NCI-H510A treated with DMSO at 0.1 percent for 48 hours (cell line): ENCODE measurements around the gene ZMIZ2.
"Not testable (repeated sequence)": the region's sequence is repeated elsewhere in the genome, so short reads cannot be mapped to it uniquely, and the experiment has no call there.

Source experiments
- DNase-seq: peaks from one replicate; lab custom pipeline; 2025; lab: John Stamatoyannopoulos, UW

The ZMIZ2 gene

DNA sequence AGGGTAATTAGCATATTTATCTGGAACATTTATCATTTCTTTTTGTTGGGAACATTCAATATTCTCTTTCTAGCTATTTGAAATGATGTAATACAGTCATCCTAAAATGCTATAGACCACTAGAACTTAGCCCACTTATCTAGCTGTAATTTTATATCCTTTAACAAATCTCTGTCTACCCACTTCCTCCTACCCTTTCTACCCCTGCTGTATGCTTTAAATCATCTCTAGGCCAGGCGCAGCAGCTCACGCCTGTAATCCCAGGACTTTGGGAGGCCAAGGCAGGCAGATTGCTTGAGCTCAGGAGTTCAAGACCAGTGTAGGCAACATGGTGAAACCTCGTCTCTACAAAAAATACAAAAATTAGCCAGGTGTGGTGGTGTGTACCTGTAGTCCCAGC is 25.8 kb downstream of the ZMIZ2 start:
- not testable (repeated sequence) for DNase-seq

DNA sequence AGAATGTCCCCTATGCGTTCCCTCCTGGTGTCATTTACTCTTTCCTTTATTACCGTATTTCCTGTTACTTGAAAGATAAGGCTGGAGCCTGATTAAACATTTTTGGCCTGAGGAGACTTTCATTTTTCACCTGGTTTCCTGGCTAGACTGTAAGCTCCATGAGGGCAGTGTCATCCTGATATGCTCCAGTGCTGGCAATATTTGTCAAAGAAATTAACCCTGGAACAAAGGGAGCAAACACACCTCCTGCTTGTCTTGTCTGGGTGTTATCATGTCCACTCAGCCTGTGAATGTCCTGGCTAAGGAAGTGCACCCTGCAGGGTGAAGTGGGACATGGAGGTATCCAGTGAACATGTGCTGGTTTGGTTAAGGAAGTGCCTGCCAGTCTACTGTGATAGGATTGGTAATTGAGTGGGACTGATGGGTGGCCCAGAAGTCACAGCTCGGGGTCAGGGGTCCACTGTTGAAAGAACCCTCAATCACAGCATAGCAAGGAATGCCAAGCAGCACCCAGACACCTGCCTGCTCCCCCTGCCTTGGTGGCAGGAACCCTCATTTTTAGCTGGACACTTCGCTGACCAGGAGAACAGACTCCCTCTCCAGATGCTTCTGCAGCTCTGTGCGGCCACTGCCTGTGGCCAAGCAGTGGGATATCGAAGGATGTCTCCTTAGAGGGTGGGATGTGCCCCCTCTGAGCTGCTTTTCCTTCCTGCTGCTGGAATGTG is 26.9 kb downstream of the ZMIZ2 start:
- DNase-seq, result no peak

DNA sequence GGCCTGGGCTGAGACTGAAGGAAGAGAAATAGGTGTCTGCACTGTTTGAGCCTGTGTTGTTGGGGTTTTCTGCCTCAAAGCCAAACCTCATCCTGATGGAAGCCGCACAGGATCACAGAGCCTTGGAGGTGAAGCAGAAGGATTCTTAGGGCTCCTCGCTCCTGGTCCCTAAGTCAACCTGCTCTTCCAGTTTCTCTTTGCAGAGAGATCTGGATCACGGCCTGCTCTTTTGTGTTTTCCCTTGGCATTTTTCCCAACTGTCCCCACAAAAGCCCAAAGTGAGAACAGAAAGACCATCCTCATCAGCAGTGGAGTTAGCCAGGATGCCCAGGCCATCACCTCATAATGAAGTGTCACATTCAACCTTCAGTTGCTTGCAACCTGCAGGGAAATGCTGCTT is 27.6 kb downstream of the ZMIZ2 start:
- DNase-seq, result no peak

DNA sequence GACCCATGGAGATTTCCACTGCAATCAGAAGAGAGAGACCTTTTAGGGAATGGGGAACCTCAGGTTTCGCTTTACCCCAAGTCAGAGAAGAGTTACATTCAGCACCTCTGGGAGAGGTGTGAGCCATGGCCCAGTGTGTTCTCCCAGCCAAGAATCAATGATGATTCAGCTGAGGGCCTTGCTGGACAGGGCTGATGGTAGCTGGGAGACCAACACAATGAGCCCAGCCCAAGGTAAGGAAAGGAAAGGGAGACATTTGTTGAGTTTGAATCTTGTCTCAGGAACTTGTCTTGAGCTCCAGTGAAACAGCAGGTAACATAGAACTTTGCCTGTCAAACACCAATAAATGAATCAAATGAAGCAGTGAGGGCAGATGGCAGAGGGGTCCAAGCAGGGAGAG is 33.8 kb downstream of the ZMIZ2 start:
- no peak for DNase-seq

DNA sequence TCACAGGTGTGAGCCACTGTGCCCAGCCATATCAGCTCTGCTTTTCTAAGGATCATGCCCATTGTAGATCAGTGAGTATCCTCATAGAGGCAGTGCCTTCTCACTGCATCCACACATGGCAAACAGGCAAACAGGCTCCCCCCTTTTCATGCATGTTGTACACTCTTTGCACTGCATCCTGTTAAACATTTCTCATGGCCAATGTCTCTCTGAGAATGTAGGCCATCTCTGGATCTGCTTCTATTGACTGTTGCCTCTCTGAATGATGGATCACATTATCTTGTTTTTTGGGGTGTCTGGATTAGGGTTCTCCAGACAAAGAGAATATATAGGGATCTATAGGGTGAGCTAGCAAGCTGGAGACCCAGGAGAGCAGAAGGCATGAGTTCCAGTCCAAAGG is 34.8 kb downstream of the ZMIZ2 start:
- no peak for DNase-seq

DNA sequence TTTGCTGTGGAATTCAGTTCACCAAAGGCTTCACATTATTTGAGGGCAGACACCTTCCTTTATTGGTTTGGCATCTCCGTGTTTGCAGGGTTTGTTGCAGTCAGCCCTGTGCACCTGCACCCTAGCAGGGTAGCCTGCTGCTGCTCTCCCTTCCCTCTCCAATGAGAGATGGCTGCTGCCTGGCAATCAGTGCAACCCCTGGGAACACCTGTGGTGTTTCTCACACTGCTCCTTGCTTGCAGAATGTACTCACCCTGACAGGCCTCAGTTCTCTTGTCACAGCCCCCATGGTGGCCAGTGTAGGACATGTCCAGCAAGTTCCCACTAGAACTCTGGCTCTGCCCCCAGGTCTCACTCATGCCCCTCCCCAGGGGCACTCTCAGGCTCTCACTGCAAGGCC is 35.7 kb downstream of the ZMIZ2 start:
- no peak for DNase-seq

DNA sequence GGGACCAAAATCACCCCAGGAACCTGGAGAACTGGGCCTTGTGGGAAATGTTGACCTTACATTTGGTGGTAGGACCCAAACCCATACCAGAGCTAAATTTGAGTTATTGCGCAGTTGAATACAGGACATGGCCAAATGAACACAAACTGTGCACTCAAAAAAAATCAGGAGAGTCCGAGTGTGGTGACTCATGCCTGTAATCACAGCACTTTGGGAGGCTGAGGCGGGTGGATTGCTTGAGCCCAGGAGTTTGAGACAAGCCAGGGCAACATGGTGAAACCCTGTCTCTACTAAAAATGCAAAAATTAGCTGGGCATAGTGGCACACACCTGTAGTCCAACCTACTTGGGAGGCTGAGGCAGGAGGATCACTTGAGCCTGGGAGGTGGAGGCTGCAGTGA is 36.6 kb downstream of the ZMIZ2 start:
- not testable (repeated sequence) for DNase-seq

DNA sequence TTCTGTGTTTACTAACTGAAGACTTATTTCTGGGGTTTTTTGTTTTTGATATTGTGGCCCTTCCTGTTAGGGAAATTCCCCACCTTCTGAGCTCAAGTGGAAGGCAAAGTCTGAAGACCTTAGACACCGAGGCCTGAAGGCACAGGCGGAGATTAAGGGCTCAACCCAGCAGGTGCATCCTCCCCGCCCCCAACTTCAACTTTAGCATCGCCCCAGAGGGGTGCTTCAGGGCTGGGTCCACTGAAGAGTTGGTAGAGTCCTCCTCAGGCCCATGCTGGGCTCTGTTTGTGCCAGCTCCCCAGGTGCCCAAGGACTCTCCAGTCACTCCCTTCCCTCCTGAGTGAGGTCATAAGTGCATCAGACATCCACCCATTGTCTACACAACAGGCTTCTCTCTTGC is 38.4 kb downstream of the ZMIZ2 start:
- DNase-seq, result no peak

DNA sequence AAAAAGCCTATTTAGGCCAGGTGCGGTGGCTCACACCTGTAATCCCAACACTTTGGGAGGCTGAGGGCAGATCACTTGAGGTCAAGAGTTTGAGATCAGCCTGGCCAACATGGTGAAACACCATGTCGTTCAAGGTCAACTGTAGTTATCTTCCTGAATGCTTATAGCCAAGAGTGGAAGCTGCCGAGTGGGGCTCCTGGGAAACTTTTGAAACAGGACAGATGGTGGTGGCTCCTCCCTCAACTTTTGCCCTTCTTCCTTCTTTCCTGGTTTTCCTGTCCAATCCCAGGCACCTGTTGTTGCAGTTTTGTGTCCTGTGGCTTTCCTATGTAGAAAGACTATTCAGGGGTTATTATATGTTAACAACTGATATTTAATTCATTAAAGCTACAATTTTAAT is 39.1 kb downstream of the ZMIZ2 start:
- no peak for DNase-seq

DNA sequence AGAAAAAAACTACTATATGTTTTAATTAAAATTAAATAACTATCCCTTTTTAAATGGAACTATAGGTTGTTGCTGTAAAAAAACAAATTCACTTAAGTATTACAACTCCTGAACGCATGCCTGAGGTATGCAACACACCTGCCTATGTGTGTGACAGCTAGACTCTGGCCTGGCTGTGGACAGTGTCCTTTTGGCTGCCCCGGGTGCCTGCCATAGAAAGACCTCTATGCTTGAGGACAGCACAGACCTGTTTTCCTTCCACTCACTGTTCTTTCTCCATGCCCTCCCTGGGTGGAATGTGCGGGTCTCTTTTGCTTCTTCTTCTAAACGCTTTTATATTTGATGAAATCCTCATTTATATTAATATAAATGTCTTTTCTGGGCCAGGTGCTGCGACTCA is 41.3 kb downstream of the ZMIZ2 start:
- no peak for DNase-seq

DNA sequence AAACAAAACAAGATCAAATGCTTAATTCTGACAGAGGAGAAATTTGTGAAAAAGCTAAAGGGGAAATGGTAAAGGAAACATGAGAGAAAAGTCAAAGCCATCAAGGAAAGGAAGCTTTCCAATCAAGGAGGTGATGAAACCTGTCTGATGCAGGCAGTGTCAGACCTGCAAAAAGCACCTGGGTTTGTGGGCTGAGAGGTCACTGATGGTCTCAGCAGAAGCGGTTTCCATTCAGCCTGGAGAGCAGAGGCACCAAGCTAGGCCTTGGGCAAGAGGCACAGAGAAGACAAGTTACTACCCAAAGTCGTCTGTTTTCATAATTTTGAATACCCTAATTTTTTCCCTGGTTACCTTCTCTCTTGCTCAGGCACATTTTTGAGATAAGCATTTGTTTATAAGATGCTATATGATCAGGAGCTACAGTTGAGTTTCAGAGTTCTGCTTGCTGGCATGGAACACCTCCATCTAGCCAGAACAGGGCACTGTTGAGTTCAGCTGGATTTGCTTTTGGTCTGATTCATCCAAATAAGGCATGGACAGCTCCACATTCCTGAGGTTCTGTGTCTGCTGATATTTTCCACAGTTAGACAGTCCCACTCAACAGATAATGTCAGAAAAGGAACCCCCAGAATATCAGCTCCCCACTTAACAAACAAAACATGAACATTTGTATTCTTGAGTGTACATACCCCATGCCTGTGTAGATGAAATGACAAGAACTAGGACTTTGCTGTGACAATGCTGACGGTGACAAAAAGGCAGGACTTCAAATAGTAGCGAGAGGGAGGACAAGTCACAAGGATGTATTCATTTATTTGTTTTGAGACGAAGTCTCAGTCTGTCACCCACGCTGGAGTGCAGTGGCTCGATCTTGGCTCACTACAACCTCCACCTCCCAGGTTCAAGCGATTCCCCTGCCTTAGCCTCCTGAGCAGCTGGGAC is 42.9 kb downstream of the ZMIZ2 start:
- no peak for DNase-seq

DNA sequence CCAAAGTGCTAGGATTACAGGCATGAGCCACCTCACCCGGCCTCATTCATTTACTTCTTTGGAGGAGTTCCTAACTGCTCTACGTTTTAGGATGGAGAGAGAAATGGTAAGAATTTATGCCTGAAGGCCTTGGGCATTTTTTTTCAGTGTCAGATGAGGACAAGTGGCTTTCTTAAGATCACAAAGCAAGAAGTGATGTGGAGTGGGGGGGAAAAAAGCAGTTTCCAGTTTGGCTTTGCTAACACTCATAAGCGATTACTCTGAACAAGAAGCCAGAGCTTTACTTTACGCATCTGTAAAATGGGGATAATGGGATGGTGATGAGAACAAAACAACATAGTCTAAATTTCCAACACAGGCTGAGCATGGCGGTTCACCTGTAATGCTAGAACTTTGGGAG is 45.3 kb downstream of the ZMIZ2 start:
- no peak for DNase-seq

DNA sequence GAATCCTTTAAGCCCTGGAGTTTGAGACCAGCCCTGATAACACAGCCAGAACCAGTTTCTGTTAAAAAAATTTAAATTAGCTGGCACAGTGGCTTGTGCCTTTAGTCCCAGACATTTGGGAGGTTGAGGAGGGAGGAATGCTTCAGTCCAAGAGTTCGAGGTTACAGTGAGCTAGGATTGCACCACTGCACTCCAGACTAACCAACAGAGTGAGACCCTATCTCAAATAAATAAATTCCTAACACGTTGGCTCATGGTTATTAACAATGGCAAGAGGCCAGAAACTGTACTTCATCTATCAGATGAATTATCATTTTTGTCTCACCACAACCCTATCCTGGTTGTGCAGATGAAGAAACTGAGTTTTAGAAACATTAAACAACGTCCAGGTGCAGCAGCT is 45.7 kb downstream of the ZMIZ2 start:
- no peak for DNase-seq

DNA sequence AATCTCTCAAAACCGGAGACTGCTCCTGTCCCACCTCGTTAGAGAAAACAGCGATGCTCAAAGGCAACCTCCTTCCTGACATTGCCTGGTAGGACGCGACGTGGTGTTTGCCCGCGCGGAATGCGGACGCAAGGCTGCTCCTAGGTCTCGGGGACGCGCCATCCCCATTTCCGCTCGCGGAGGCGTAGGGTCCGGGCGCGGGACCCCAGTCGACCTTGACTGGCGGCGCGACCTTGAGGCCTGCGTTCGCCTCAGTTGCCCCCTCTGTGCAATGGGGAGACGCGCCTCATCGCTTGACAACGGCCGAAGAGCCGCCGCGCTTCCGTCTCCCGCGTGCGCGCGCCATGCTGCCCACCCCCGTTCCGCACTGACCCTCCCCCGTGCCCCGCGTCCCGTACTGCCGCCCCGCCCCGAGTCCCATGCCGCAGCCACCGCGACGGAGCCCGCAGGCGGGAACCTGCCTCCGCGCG is 47.4 kb downstream of the ZMIZ2 start:
- DNase-seq, result peak; percentile 65

DNA sequence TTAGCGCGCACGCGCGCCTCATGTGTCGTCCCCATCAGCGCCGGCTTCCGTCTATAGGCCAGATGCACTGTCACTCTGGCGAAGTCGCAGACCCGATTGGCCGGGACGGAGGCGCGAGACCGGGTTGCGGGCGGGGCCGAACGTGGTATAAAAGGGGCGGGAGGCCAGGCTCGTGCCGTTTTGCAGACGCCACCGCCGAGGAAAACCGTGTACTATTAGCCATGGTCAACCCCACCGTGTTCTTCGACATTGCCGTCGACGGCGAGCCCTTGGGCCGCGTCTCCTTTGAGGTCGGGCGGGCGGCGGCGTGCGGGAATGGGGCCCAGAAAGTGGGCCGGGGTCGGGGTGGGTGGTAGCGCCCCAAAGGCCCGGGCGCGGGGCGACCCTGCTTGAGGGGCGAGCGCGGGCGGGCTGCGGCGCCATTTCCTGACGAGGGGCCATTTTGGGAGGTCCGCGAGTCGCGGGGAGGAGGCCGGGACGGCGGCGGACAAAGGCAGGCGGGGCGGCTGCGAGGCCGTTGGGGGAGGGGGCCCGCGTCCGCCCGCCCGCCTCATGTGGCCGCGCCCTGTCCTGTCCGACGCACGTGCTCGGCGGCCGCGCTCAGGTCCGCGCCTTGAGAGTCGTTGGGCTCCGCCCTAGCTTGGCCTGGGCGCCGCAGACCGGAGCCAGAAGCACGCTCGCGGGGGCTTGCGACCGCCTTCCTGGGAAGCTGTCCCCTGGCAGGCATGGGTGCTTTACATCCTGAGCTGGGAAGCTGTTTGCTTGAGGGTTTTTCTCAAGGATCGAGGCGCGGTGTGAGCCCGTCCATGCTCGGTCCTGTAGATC is 48.1 kb downstream of the ZMIZ2 start, which contains the start of gene PPIA:
Gene PPIA (plus strand): TSS at position 178 of the 825 bp plus-strand sequence. CDS start 44 bp downstream, at position 222.
- peak; percentile 88 for DNase-seq

DNA sequence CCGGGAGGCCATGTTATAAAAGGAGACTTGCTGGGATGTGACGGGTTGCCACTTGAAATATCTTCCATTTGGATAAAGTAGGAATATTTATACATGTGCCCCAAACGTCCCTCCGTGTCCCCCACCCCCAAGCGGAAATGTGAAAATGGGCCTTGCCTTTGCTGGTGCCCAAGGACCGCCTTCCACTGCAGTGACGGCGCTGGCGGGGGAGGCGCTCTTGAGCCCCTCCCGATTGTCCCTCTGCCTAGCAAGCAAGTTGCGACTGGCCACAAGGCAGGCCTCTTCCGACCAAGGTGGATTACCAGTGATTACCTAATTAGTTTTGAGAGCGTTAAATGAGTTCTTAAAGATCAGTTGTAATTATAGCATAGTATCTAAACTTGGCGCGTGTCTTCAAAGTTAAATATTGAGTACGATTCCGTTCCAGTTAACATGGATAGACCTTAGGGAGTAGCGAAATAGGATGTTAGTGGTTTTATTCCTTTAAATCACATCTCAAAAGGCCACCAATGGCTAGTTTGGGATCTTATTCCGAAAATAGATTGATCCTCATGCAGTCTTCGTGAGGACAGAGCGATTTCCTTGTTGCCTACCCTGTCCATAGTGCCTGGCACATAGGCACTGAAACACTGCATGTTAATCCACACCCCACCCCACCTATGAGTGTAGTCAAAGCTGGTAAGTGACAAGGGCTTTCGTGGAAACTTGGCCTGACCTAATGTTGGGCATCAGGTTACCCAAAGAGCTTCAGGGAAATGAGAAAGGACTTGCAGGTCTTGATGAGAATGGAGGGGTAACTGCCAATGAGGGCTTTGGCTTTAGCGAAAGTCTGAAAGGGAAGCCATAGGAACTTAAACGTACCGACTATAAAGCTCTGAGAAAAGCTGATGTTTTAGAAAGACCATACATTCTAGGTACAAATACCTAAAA is 48.9 kb downstream of the ZMIZ2 start:
- DNase-seq, result peak; percentile 83

DNA sequence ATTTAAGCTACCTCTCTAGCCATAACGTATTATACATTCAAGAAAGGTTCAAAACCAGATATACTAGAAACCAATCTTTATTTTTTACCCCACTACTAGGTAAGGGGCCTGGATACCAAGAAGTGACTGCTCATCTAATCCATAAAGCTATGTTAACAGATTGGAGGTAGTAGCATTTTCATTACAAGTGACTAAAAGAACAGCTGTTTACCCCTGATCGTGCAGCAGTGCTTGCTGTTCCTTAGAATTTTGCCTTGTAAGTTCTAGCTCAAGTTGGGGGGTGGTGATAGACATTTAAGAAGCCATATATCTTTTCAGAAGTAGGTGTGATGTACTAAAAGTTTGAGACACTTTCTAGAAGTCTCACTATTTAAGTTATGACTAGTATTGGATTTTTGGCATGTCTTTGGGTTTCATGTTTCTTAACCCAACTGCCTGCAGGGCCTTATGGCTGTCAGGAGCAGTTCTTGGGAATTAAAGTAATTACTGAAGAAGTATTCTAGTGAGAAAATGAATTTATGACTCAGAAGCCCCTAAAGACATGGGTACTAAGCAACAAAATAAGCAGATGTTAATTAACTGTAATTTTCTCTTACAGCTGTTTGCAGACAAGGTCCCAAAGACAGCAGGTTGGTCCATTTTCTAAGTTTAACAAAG is 50.1 kb downstream of the ZMIZ2 start:
- no peak for DNase-seq

DNA sequence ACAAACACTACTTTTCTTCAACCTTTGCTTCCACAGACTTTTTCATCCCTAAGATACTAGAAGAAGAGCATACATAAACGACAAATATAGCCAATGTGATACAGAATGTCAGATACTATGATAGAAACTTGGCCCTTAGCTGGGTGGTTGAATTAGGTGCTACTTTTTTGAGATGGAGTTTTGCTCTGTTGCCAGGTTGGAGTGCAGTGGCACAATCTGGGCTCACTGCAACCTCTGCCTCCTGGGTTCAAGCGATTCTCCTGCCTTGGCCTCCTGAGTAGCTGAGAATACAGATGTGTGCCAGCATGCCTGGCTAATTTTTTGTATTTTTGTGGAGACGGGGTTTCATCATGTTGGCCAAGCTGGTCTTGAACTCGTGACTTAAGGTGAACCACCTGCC is 51.3 kb downstream of the ZMIZ2 start:
- DNase-seq, result no peak

DNA sequence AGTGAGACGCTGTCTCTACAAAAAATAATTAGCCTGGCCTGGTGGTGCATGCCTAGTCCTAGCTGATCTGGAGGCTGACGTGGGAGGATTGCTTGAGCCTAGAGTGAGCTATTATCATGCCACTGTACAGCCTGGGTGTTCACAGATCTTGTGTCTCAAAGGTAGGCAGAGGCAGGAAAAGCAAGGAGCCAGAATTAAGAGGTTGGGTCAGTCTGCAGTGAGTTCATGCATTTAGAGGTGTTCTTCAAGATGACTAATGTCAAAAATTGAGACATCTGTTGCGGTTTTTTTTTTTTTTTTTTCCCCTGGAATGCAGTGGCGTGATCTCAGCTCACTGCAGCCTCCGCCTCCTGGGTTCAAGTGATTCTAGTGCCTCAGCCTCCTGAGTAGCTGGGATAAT is 53.2 kb downstream of the ZMIZ2 start:
- no peak for DNase-seq

DNA sequence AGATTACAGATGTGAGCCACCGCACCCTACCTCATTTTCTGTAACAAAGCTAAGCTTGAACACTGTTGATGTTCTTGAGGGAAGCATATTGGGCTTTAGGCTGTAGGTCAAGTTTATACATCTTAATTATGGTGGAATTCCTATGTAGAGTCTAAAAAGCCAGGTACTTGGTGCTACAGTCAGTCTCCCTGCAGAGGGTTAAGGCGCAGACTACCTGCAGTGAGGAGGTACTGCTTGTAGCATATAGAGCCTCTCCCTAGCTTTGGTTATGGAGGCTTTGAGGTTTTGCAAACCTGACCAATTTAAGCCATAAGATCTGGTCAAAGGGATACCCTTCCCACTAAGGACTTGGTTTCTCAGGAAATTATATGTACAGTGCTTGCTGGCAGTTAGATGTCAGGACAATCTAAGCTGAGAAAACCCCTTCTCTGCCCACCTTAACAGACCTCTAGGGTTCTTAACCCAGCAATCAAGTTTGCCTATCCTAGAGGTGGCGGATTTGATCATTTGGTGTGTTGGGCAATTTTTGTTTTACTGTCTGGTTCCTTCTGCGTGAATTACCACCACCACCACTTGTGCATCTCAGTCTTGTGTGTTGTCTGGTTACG is 53.9 kb downstream of the ZMIZ2 start:
- no peak for DNase-seq
